GM12892 (cell line): Measurements from ENCODE around the gene SNAP91. TPM values are rescaled to one million over a fixed set of nuclear protein-coding genes. Genes with fewer than 3 reads are reported as not detected.
A peak's percentile ranks its signal among the peaks of the same experiment; 100 is the strongest.
"Not testable (repeated sequence)": the region's sequence is repeated elsewhere in the genome, so short reads cannot be mapped to it uniquely, and the experiment has no call there.

Experiments
- DNase-seq: peaks from one replicate; pipeline ENCODE4 v3.0.0; 2011; ENCODE audit not compliant: insufficient read length
- FAIRE-seq: peaks from 2 replicates; lab custom pipeline; 2011; peaks lifted over from hg19 to GRCh38; lab: Jason Lieb, UNC
- POLR2A ChIP-seq: IDR thresholded peaks from 2 replicates; pipeline ENCODE4 v1.6.1; 2011; ENCODE audit warnings: low read depth, low read length, control low read depth
- POLR2AphosphoS5 ChIP-seq: IDR thresholded peaks from 2 replicates; pipeline ENCODE4 v1.6.1; 2011; ENCODE audit warnings: low read depth, low read length, control low read depth
- TAF1 ChIP-seq: IDR thresholded peaks from 2 replicates; pipeline ENCODE4 v1.6.1; 2011; ENCODE audit warnings: low read depth, mild to moderate bottlenecking, control low read depth, low read length, borderline replicate concordance
- polyA plus RNA-seq: library from polyadenylated mRNA; unstranded; fragments of >200 nt; gene quantifications from one replicate; pipeline ENCODE4 v1.2.1, GENCODE V29; 2012; ENCODE audit warnings: missing spikeins, inconsistent platforms; ENCODE audit not compliant: missing spikeins

Gene SNAP91, protein sequence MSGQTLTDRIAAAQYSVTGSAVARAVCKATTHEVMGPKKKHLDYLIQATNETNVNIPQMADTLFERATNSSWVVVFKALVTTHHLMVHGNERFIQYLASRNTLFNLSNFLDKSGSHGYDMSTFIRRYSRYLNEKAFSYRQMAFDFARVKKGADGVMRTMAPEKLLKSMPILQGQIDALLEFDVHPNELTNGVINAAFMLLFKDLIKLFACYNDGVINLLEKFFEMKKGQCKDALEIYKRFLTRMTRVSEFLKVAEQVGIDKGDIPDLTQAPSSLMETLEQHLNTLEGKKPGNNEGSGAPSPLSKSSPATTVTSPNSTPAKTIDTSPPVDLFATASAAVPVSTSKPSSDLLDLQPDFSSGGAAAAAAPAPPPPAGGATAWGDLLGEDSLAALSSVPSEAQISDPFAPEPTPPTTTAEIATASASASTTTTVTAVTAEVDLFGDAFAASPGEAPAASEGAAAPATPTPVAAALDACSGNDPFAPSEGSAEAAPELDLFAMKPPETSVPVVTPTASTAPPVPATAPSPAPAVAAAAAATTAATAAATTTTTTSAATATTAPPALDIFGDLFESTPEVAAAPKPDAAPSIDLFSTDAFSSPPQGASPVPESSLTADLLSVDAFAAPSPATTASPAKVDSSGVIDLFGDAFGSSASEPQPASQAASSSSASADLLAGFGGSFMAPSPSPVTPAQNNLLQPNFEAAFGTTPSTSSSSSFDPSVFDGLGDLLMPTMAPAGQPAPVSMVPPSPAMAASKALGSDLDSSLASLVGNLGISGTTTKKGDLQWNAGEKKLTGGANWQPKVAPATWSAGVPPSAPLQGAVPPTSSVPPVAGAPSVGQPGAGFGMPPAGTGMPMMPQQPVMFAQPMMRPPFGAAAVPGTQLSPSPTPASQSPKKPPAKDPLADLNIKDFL
- not detected for polyA plus RNA-seq

DNA sequence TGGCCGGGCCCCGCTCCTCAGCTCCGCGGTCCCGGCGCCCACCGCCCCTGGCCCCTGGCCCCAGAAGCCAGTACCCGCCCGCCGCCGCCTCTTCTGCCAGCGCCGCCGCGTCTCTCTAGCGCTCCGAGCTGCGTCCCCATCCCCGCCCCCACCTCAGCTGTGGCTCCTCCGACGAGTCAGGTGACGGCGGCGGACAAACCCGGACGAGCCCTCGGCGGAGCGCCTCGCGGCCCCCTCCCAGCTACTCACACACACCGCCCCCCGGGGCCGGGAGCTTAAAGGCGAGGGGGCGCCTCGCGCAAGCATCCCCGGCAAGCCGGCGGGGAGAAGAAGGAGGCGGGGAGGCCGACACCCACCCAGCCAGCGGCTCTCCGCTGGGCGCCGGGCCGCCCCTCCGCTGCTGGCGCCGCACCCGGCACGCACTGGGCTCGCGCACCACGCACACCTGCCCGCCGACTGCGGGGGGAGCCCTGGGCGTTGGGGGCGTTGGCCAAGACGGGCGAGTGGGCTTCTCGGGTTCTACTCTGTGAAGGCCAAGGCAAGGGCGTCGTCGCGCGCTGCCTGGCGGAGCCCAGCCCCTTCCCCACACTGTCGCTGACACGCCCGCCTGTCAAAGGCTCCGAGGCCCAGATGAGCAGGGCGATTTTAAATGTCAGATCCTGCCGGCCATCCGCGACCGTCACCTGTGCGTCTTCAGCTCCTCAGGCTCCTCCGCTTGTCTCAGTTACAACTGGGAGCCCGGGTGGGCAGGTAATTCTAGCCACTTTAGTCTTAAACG lies at the start of gene SNAP91:
Gene SNAP91, minus strand, starts transcription at position 132 of the 778 bp plus-strand sequence. CDS start 1,174 bp downstream, outside the sequence.
- TF ChIP-seq TAF1 (no peak), POLR2A (no peak), POLR2AphosphoS5 (no peak)
- DNase-seq: peak; percentile 6
- no peak for FAIRE-seq

- TF ChIP-seq POLR2AphosphoS5: no peak
- no peak for DNase-seq
- no peak for FAIRE-seq
Measured at GRCh38 chr6:83758533-83758932, 49.6 kb upstream of the SNAP91 start.

DNA sequence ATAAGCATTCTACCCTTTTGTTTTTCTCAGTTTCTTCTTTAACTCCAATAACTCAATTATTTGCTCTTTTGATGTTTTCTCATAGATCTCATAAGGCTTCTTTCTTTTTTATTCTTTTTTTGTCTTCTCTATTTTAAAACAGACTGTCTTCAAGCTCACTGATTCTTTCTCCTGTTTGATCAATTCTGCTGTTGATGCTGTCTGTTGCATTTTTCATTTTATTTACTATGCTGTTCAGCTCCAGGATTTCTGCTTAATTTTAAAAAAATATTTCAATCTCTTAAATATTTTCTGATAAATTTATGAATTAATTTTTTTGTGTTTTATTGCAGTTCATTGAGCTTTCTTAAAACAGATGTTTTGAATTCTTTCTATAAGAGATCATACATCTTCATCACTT lies 48.1 kb upstream of the SNAP91 start:
- DNase-seq (no peak), FAIRE-seq (no peak)
- TF ChIP-seq POLR2AphosphoS5 (no peak), TAF1 (no peak), POLR2A (no peak)

DNA sequence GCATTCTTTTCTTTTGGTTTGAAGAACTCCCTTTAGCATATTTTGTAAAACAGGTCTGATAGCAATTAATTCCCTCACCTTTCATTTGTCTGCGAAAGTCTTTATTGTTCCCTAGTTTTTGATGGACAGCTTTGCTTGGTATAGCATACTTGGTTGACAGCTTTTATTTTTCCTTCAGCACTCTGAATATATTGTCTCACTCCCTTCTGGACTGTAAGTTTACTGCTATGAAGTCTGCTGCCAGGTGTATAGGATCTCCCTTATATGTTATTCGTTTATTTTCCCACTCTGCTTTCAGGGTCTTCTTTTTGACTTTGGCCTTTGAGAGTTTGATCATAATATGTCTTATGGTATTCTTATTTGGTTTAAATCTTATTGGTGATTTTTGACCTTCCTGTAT lies 47.7 kb upstream of the SNAP91 start:
- no peak for DNase-seq
- TF ChIP-seq POLR2A (no peak), POLR2AphosphoS5 (no peak), TAF1 (no peak)
- FAIRE-seq: no peak

- not testable (repeated sequence) for FAIRE-seq, DNase-seq
Measured at GRCh38 chr6:83752375-83752774, 43.5 kb upstream of the SNAP91 start.

GRCh38 chr6:83741089-83741488 lies 32.2 kb upstream of the SNAP91 start:
- TF ChIP-seq POLR2AphosphoS5: no peak
- no peak for TF ChIP-seq TAF1
- TF ChIP-seq POLR2A: no peak
- no peak for FAIRE-seq
- DNase-seq: no peak

DNA sequence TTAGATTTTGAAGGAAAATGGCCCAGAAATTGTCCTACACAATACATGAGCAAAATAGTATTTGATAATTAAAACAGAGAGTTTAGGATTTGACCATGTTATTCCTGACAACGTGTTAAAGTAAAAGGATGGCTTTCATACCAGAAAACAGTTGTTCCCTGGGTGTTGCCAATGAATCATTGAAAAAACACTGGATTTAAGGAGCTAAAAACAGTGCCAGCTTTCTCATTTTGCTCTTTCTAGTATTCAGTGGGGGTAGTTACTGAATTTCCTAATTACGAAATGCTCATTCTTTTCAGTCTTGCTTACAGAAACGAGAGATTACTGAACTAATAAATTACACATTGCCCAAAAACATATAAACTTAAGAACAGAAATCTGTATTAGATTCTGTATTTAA lies 26.6 kb upstream of the SNAP91 start:
- TF ChIP-seq POLR2AphosphoS5 (no peak), TAF1 (no peak), POLR2A (no peak)
- no peak for DNase-seq
- FAIRE-seq: no peak

- TF ChIP-seq TAF1 (no peak), POLR2A (no peak), POLR2AphosphoS5 (no peak)
- FAIRE-seq (no peak), DNase-seq (no peak)
Measured at GRCh38 chr6:83729871-83730270, 21.0 kb upstream of the SNAP91 start.

DNA sequence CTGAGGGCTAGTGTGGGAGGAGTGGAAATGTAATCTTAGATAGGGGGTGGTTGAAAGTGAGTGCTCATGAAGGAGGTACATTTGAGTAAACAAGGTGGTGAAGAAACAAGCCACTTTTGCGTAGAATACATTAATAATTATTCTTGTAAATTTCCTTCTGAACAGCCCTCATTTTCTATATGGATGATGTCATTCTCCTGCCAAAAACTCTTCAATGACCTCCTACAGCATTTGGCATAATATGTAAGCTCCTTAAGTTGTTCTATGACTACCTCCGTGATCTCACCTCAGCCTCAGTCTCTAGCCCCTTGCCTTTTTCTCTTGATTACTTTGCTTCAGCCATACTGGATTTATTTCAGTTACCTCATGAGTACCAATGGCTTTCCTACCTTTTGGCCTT lies 14.0 kb upstream of the SNAP91 start:
- DNase-seq: no peak
- no peak for TF ChIP-seq POLR2AphosphoS5
- TF ChIP-seq TAF1: no peak
- no peak for TF ChIP-seq POLR2A
- FAIRE-seq: no peak

- no peak for FAIRE-seq
- TF ChIP-seq POLR2AphosphoS5 (no peak), POLR2A (no peak), TAF1 (no peak)
- DNase-seq: no peak
Measured at GRCh38 chr6:83717809-83718208, 8.9 kb upstream of the SNAP91 start.

GRCh38 chr6:83711958-83712357 lies 3.1 kb upstream of the SNAP91 start:
- FAIRE-seq: no peak
- no peak for TF ChIP-seq POLR2A
- no peak for TF ChIP-seq POLR2AphosphoS5
- no peak for TF ChIP-seq TAF1
- DNase-seq: no peak

DNA sequence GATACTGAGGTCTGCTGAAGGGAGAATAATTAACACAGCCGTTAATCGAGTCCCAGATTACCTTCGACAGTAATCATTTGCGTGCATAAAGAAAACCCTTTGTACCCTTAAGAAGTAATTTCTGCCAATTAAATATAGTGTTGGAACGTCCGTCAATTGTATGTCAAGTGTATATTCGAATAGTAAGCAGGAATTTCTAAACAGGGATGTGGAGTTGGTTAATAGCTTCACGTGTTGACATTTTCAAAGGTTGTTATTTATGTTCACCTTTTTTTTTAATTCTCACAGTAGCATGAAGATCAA lies 798 bp upstream of the SNAP91 start:
- DNase-seq: no peak
- TF ChIP-seq TAF1: no peak
- no peak for TF ChIP-seq POLR2AphosphoS5
- no peak for TF ChIP-seq POLR2A
- no peak for FAIRE-seq
